ENCODE measurements around the gene EFHC2. TPM values are rescaled to one million over a fixed set of nuclear protein-coding genes. Genes with fewer than 3 reads are reported as not detected.

Gene EFHC2
- polyA plus RNA-seq, 1 of the 3 experiments (the other 2 are of a cell fraction), result 0.03 TPM

GRCh38 chrX:44157858-44158257 lies 185.6 kb downstream of the EFHC2 start:
- H3K79me2 ChIP-seq (ENCODE audit: insufficient read depth), result no peaks in the 10 kb centered on the region
- H3K27me3 ChIP-seq (ENCODE audit: insufficient read depth), result no peaks in the 10 kb centered on the region
- no peaks in the 10 kb centered on the region for H3K9me2 ChIP-seq
- 46% methylated on average over 2 of the region's 2 CpGs for WGBS (ENCODE audit: low lambda C conversion rate)
- POLR2A ChIA-PET, result no interaction called here
- DNase-seq, result no peak
- no peak overlapping the region for H3K4me2 ChIP-seq
- no peak overlapping the region for H3K27ac ChIP-seq (ENCODE audit: low read depth in 2 of 2, low read length in 1 of 2)
- no peaks in the 10 kb centered on the region for H3K9me3 ChIP-seq
- no peaks in the 10 kb centered on the region for H3K4me1 ChIP-seq (ENCODE audit: control insufficient read depth in 1 of 2, insufficient read depth in 2 of 2, low read depth in 1 of 2, low read length in 1 of 2)
- H2AFZ ChIP-seq (ENCODE audit: low read depth), result no peak overlapping the region
- H3K4me3 ChIP-seq (ENCODE audit: low read depth in 2 of 2, low read length in 1 of 2), result no peak overlapping the region
- H3K36me3 ChIP-seq (replicated peaks in 1 of 2; ENCODE audit: control insufficient read depth in 1 of 2, insufficient read depth in 2 of 2, low read length in 1 of 2), result no peaks in the 10 kb centered on the region
- CTCF ChIA-PET, result no interaction called here
- no peaks in the 10 kb centered on the region for H3F3A ChIP-seq (replicated peaks; ENCODE audit: insufficient read depth)
- no peak overlapping the region for H3K9ac ChIP-seq
- no peak for TF ChIP-seq EZH2phosphoT487 (IDR thresholded peaks at IDR 0.05; ENCODE audit: borderline replicate concordance, low read depth)
- no peaks in the 10 kb centered on the region for H4K20me1 ChIP-seq (ENCODE audit: insufficient read depth)

- Histone ChIP-seq H3K4me3 (ENCODE audit: low read depth in 2 of 2, low read length in 1 of 2) (no peak overlapping the region), H3K27me3 (ENCODE audit: insufficient read depth) (no peaks in the 10 kb centered on the region), H3K36me3 (replicated peaks in 1 of 2; ENCODE audit: control insufficient read depth in 1 of 2, insufficient read depth in 2 of 2, low read length in 1 of 2) (no peaks in the 10 kb centered on the region), H3K9me3 (no peaks in the 10 kb centered on the region), H3K9ac (no peak overlapping the region), H3K9me2 (no peaks in the 10 kb centered on the region), H4K20me1 (ENCODE audit: insufficient read depth) (no peaks in the 10 kb centered on the region), H3K27ac (ENCODE audit: low read depth in 2 of 2, low read length in 1 of 2) (no peak overlapping the region), H2AFZ (ENCODE audit: low read depth) (no peak overlapping the region), H3F3A (replicated peaks; ENCODE audit: insufficient read depth) (no peaks in the 10 kb centered on the region), H3K4me2 (no peak overlapping the region), H3K79me2 (ENCODE audit: insufficient read depth) (no peaks in the 10 kb centered on the region), H3K4me1 (ENCODE audit: control insufficient read depth in 1 of 2, insufficient read depth in 2 of 2, low read depth in 1 of 2, low read length in 1 of 2) (no peaks in the 10 kb centered on the region)
- TF ChIP-seq POLR2AphosphoS5 (IDR thresholded peaks at IDR 0.05; ENCODE audit: low read depth, low read length), result no peak
- TF ChIP-seq EP300 (IDR thresholded peaks at IDR 0.05; ENCODE audit: borderline replicate concordance in 1 of 2, low read depth in 1 of 2, low read length in 1 of 2), result no peak
- TF ChIP-seq ELF1 (IDR thresholded peaks at IDR 0.05), result no peak
- no peak for TF ChIP-seq GABPA (IDR thresholded peaks at IDR 0.05; ENCODE audit: low read depth)
- TF ChIP-seq USF2 (IDR thresholded peaks at IDR 0.05; ENCODE audit: borderline replicate concordance, low read depth, low read length), result no peak
- TF ChIP-seq FOXJ3 (CRISPR knock-in tag; IDR thresholded peaks at IDR 0.05), result no peak
- TF ChIP-seq MAX (IDR thresholded peaks at IDR 0.05; ENCODE audit: low read depth), result no peak
- TF ChIP-seq SIN3A (IDR thresholded peaks at IDR 0.05; ENCODE audit: borderline replicate concordance, low read depth, low read length), result no peak
- no peak for TF ChIP-seq CHD2 (IDR thresholded peaks at IDR 0.05; ENCODE audit: low read length, partially characterized antibody)
- TF ChIP-seq SMC3 (IDR thresholded peaks at IDR 0.05; ENCODE audit: low read depth, low read length), result no peak
- no peak for TF ChIP-seq EZH2phosphoT487 (IDR thresholded peaks at IDR 0.05; ENCODE audit: borderline replicate concordance, low read depth)
- no peak for TF ChIP-seq TEAD4 (IDR thresholded peaks at IDR 0.05; ENCODE audit: borderline replicate concordance, insufficient read depth)
- TF ChIP-seq TCF12 (IDR thresholded peaks at IDR 0.05), result no peak
- no peak for TF ChIP-seq GATA2 (CRISPR knock-in tag; IDR thresholded peaks at IDR 0.05)
- no peak for TF ChIP-seq YY1 (IDR thresholded peaks at IDR 0.05; ENCODE audit: low read depth)
- TF ChIP-seq NFIC (IDR thresholded peaks at IDR 0.05; ENCODE audit: borderline replicate concordance), result no peak
- no peak for TF ChIP-seq RAD21 (IDR thresholded peaks at IDR 0.05; ENCODE audit: low read length)
- DNase-seq, result no peak
- POLR2A ChIA-PET, result no interaction called here
- CTCF ChIA-PET, result no interaction called here
Observed at GRCh38 chrX:44157283-44157682, 186.2 kb downstream of the EFHC2 start.

All from SK-N-SH (cell line).